Suprapubic skin (tissue), 4 donors: ENCODE results near the gene KANSL1. TPM values are rescaled to one million over a fixed set of nuclear protein-coding genes. Genes with fewer than 3 reads are reported as not detected.
"Not testable (repeated sequence)": the region's sequence is repeated elsewhere in the genome, so short reads cannot be mapped to it uniquely, and the experiment has no call there.

Experiments used
- DNase-seq, 2 donors: peaks; one replicate each; pipeline ENCODE4 v3.0.0-alpha.2; 2019; ENCODE audit warnings: low spot score in 2 of 2
- H3K27ac ChIP-seq: fragments of 200-600 bp; sonication (generic); one replicate; pipeline ENCODE4 v1.5.1; 2019
- H3K27me3 ChIP-seq: fragments of 200-600 bp; sonication (generic); one replicate; pipeline ENCODE4 v1.5.1; 2019
- H3K36me3 ChIP-seq: fragments of 200-600 bp; sonication (generic); one replicate; pipeline ENCODE4 v1.5.1; 2019
- H3K4me1 ChIP-seq: fragments of 200-600 bp; sonication (generic); one replicate; pipeline ENCODE4 v1.5.1; 2019
- H3K4me3 ChIP-seq: fragments of 200-600 bp; sonication (generic); one replicate; pipeline ENCODE4 v1.5.1; 2019; ENCODE audit warnings: mild to moderate bottlenecking
- H3K9me3 ChIP-seq: fragments of 200-600 bp; sonication (generic); one replicate; pipeline ENCODE4 v1.5.1; 2019
- CTCF ChIP-seq, 2 donors: fragments of 200-600 bp in 1 of 2; fragments of 450-650 bp in 1 of 2; sonication (generic) in 1 of 2; IDR thresholded peaks; one replicate each; pipeline ENCODE4 v1.5.1; 2016 to 2019; ENCODE audit warnings: antibody characterized with exemption in 2 of 2, mild to moderate bottlenecking in 1 of 2, moderate library complexity in 1 of 2
- EP300 ChIP-seq: sonication (generic); formaldehyde crosslinking; IDR thresholded peaks from one replicate; pipeline ENCODE4 v1.6.1; 2017; ENCODE audit warnings: antibody characterized with exemption
- POLR2A ChIP-seq, 2 donors: fragments of 450-650 bp; IDR thresholded peaks; one replicate each; pipeline ENCODE4 v1.6.1; 2017; ENCODE audit warnings: antibody characterized with exemption in 2 of 2, mild to moderate bottlenecking in 2 of 2, moderate library complexity in 2 of 2
- POLR2AphosphoS5 ChIP-seq, 3 donors: sonication (generic); formaldehyde crosslinking; IDR thresholded peaks; one replicate each; pipeline ENCODE4 v1.6.1; 2017; ENCODE audit warnings: antibody characterized with exemption in 3 of 3
- WGBS: methylation state at CpG from one replicate; pipeline ENCODE4 v1.1.5; 2018; 5-methylcytosine and 5-hydroxymethylcytosine counted together
- total RNA-seq, 4 donors: library from RNA; depleted of rRNA; stranded (reverse); fragments of >200 nt; gene quantifications; one replicate each; pipeline ENCODE4 v1.1.0, GENCODE V29; 2016

KANSL1 gene
- total RNA-seq, 4 donors from 2014 or later = 68.2 to 187 (median 79.0) TPM

GRCh38 chr17:46024590-46024989 lies 168.6 kb downstream of the KANSL1 start:
- peaks cover 33% of the 10 kb centered on the region for H3K36me3 ChIP-seq
- no peak for DNase-seq
- WGBS = 81% methylated on average over 14 of the region's 14 CpGs
- no peaks in the 10 kb centered on the region for H3K9me3 ChIP-seq
- no peak overlapping the region for H3K4me3 ChIP-seq
- peaks cover 17% of the 10 kb centered on the region for H3K4me1 ChIP-seq
- H3K27ac ChIP-seq = no peak overlapping the region
- no peak for TF ChIP-seq POLR2A (IDR thresholded peaks at IDR 0.05)
- TF ChIP-seq CTCF (IDR thresholded peaks at IDR 0.05) = no peak
- no peak for TF ChIP-seq EP300
- no peak for TF ChIP-seq POLR2AphosphoS5 (IDR thresholded peaks at IDR 0.05)
- H3K27me3 ChIP-seq = no peaks in the 10 kb centered on the region

DNA sequence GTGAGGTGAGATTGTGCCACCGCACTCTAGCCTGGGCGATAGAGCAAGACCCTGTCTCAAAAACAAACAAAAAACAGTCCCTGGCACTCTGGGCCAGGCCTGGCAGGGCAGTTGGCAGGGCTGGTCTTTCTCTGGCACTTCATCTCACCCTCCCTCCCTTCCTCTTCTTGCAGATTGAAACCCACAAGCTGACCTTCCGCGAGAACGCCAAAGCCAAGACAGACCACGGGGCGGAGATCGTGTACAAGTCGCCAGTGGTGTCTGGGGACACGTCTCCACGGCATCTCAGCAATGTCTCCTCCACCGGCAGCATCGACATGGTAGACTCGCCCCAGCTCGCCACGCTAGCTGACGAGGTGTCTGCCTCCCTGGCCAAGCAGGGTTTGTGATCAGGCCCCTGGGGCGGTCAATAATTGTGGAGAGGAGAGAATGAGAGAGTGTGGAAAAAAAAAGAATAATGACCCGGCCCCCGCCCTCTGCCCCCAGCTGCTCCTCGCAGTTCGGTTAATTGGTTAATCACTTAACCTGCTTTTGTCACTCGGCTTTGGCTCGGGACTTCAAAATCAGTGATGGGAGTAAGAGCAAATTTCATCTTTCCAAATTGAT lies 169.3 kb downstream of the KANSL1 start:
- WGBS = 61% methylated on average over 24 of the region's 24 CpGs
- DNase-seq = no peak
- peaks cover 17% of the 10 kb centered on the region for H3K4me1 ChIP-seq
- H3K27ac ChIP-seq = no peak overlapping the region
- H3K4me3 ChIP-seq = no peak overlapping the region
- H3K9me3 ChIP-seq = no peaks in the 10 kb centered on the region
- peaks cover 31% of the 10 kb centered on the region for H3K36me3 ChIP-seq
- H3K27me3 ChIP-seq = no peaks in the 10 kb centered on the region
- TF ChIP-seq EP300 = no peak
- no peak for TF ChIP-seq POLR2A (IDR thresholded peaks at IDR 0.05)
- no peak for TF ChIP-seq POLR2AphosphoS5 (IDR thresholded peaks at IDR 0.05)

- not testable (repeated sequence) for H3K27me3 ChIP-seq, H3K9me3 ChIP-seq, DNase-seq, H3K27ac ChIP-seq, H3K4me3 ChIP-seq
- H3K36me3 ChIP-seq = peaks cover 29% of the 10 kb centered on the region
- WGBS = 90% methylated on average over 7 of the region's 7 CpGs
- H3K4me1 ChIP-seq = peaks cover 17% of the 10 kb centered on the region
Measured at GRCh38 chr17:46023366-46023765, 169.9 kb downstream of the KANSL1 start.

GRCh38 chr17:46020998-46021397 lies 172.2 kb downstream of the KANSL1 start:
- no peak for DNase-seq
- no peak for TF ChIP-seq POLR2AphosphoS5 (IDR thresholded peaks at IDR 0.05)
- TF ChIP-seq POLR2A (IDR thresholded peaks at IDR 0.05) = no peak
- no peak for TF ChIP-seq EP300
- TF ChIP-seq CTCF (IDR thresholded peaks at IDR 0.05) = no peak
- Histone ChIP-seq H3K27me3 (no peaks in the 10 kb centered on the region), H3K36me3 (peaks cover 12% of the 10 kb centered on the region), H3K9me3 (no peaks in the 10 kb centered on the region), H3K4me1 (peaks cover 17% of the 10 kb centered on the region), H3K4me3 (no peak overlapping the region), H3K27ac (no peak overlapping the region)
- WGBS = 78% methylated on average over 11 of the region's 12 CpGs

GRCh38 chr17:46020023-46020761 lies 173.0 kb downstream of the KANSL1 start:
- WGBS = 46% methylated on average over 13 of the region's 14 CpGs
- TF ChIP-seq POLR2AphosphoS5 (IDR thresholded peaks at IDR 0.05) (no peak), CTCF (IDR thresholded peaks at IDR 0.05) (no peak), EP300 (no peak), POLR2A (IDR thresholded peaks at IDR 0.05) (no peak)
- no peaks in the 10 kb centered on the region for H3K27me3 ChIP-seq
- no peaks in the 10 kb centered on the region for H3K9me3 ChIP-seq
- H3K4me1 ChIP-seq = peaks cover 14% of the 10 kb centered on the region
- no peak for DNase-seq
- H3K4me3 ChIP-seq = no peak overlapping the region
- H3K36me3 ChIP-seq = peaks cover 5% of the 10 kb centered on the region
- no peak overlapping the region for H3K27ac ChIP-seq

GRCh38 chr17:46019408-46019925 lies 173.8 kb downstream of the KANSL1 start:
- H3K36me3 ChIP-seq, H3K27ac ChIP-seq, H3K9me3 ChIP-seq, DNase-seq, H3K27me3 ChIP-seq, H3K4me3 ChIP-seq: not testable (repeated sequence)
- 79% methylated on average over 5 of the region's 8 CpGs for WGBS
- peaks cover 14% of the 10 kb centered on the region for H3K4me1 ChIP-seq
